SK-N-SH (cell line): ENCODE results near the gene AMPD2. TPM values are rescaled to one million over a fixed set of nuclear protein-coding genes. Genes with fewer than 3 reads are reported as not detected.

ENCODE experiments used
- CTCF ChIA-PET: fragments of 300-600, 350-600 bp; formaldehyde crosslinking; extraction: SDS; loops from one replicate; lab custom pipeline; 2021; lab: Yijun Ruan, JAX
- POLR2A ChIA-PET: fragments of 350-600 bp; sonication (Branson Sonifier 250); formaldehyde crosslinking; extraction: SDS; loops from one replicate; lab custom pipeline; 2020; ENCODE audit warnings: antibody characterized with exemption, inconsistent platforms; lab: Yijun Ruan, JAX
- DNase-seq: peaks from one replicate; pipeline ENCODE4 v3.0.0; 2012
- H2AFZ ChIP-seq: fragments of 200-600 bp; sonication (generic); 2 replicates; pipeline ENCODE4 v1.8.1; 2016; ENCODE audit warnings: antibody characterized with exemption, mild to moderate bottlenecking, low read depth
- H3F3A ChIP-seq: fragments of 200-600 bp; sonication (generic); replicated peaks from 2 replicates; pipeline ENCODE3; 2016; ENCODE audit warnings: antibody characterized with exemption, mild to moderate bottlenecking; ENCODE audit not compliant: insufficient read depth
- H3K27ac ChIP-seq, 2 experiments: fragments of 200-500 bp in 1 of 2; fragments of 200-600 bp in 1 of 2; sonication (Bioruptor generic) in 1 of 2; sonication (generic), shearing (Covaris generic) in 1 of 2; 2 replicates each; pipeline versions ENCODE4 v1.5.1 to v1.6.1; 2014 to 2016; ENCODE audit warnings: low read depth in 2 of 2, inconsistent platforms in 1 of 2, low read length in 1 of 2, mild to moderate bottlenecking in 1 of 2, mixed read lengths in 1 of 2
- H3K27me3 ChIP-seq: fragments of 200-600 bp; sonication (generic), shearing (Covaris generic); 2 replicates; pipeline ENCODE4 v1.6.1; 2016; ENCODE audit warnings: mixed run types; ENCODE audit not compliant: insufficient read depth
- H3K36me3 ChIP-seq, 2 experiments: fragments of 200-500 bp in 1 of 2; fragments of 200-600 bp in 1 of 2; sonication (Bioruptor generic) in 1 of 2; sonication (generic) in 1 of 2; replicated peaks in 1 of 2; 2 replicates each; pipeline versions ENCODE3 to v1.5.1; 2014 to 2016; ENCODE audit warnings: low read length in 1 of 2, mild to moderate bottlenecking in 1 of 2; ENCODE audit not compliant: insufficient read depth in 2 of 2, control insufficient read depth in 1 of 2
- H3K4me1 ChIP-seq, 2 experiments: fragments of 200-500 bp in 1 of 2; fragments of 200-600 bp in 1 of 2; sonication (Bioruptor generic) in 1 of 2; sonication (generic), shearing (Covaris generic) in 1 of 2; 2 replicates each; pipeline versions ENCODE4 v1.5.1 to v1.6.1; 2014 to 2016; ENCODE audit warnings: low read depth in 1 of 2, low read length in 1 of 2, mixed run types in 1 of 2; ENCODE audit not compliant: insufficient read depth in 2 of 2, control insufficient read depth in 1 of 2
- H3K4me2 ChIP-seq: fragments of 200-600 bp; sonication (generic), shearing (Covaris generic); 2 replicates; pipeline ENCODE4 v1.6.1; 2017; ENCODE audit warnings: mixed run types
- H3K4me3 ChIP-seq, 2 experiments: fragments of 200-500 bp in 1 of 2; fragments of 200-600 bp in 1 of 2; sonication (Bioruptor generic) in 1 of 2; sonication (generic), shearing (Covaris generic) in 1 of 2; 2 replicates each; pipeline versions ENCODE4 v1.5.1 to v1.8.1; 2014 to 2016; ENCODE audit warnings: low read depth in 2 of 2, inconsistent platforms in 1 of 2, low read length in 1 of 2, mild to moderate bottlenecking in 1 of 2, mixed read lengths in 1 of 2, moderate library complexity in 1 of 2
- H3K79me2 ChIP-seq: fragments of 200-600 bp; sonication (generic); 2 replicates; pipeline ENCODE4 v1.8.1; 2017; ENCODE audit warnings: mild to moderate bottlenecking; ENCODE audit not compliant: insufficient read depth
- H3K9ac ChIP-seq: fragments of 200-600 bp; sonication (generic); 2 replicates; pipeline ENCODE4 v1.6.1; 2017; ENCODE audit warnings: mixed run types
- H3K9me2 ChIP-seq: fragments of 200-600 bp; sonication (generic); 2 replicates; pipeline ENCODE4 v1.6.1; 2017; ENCODE audit warnings: mixed run types
- H3K9me3 ChIP-seq: fragments of 200-600 bp; sonication (generic); 2 replicates; pipeline ENCODE4 v1.6.1; 2017; ENCODE audit warnings: mixed run types, mild to moderate bottlenecking, moderate library complexity
- H4K20me1 ChIP-seq: fragments of 200-600 bp; sonication (generic); 2 replicates; pipeline ENCODE4 v1.6.1; 2017; ENCODE audit warnings: mild to moderate bottlenecking, mixed run types; ENCODE audit not compliant: insufficient read depth
- CHD2 ChIP-seq: fragments of 150-350 bp; IDR thresholded peaks from 2 replicates; pipeline ENCODE4 v1.6.1; 2018; ENCODE audit warnings: low read length; ENCODE audit not compliant: partially characterized antibody
- CTCF ChIP-seq: fragments of 200-600 bp; sonication (generic); IDR thresholded peaks from 2 replicates; pipeline ENCODE4 v1.6.1; 2017; ENCODE audit warnings: antibody characterized with exemption, mild to moderate bottlenecking, moderate library complexity
- EP300 ChIP-seq, 2 experiments: IDR thresholded peaks; 2 replicates each; pipeline versions ENCODE4 v1.4.0 to v1.6.1; 2012; ENCODE audit warnings: borderline replicate concordance in 1 of 2, low read depth in 1 of 2, low read length in 1 of 2
- FOXJ3 ChIP-seq: sonication (generic); formaldehyde crosslinking; IDR thresholded peaks from 2 replicates; pipeline ENCODE4 v1.5.1; 2020; ENCODE audit warnings: mild to moderate bottlenecking, missing genetic modification reagents
- GABPA ChIP-seq: IDR thresholded peaks from 2 replicates; pipeline ENCODE4 v1.4.0; 2012; ENCODE audit warnings: low read depth, mild to moderate bottlenecking
- JUND ChIP-seq: IDR thresholded peaks from 2 replicates; pipeline ENCODE4 v1.4.0; 2012
- NRF1 ChIP-seq: IDR thresholded peaks from 2 replicates; pipeline ENCODE4 v1.6.1; 2012; ENCODE audit warnings: low read depth, mild to moderate bottlenecking, low read length
- PBX3 ChIP-seq: IDR thresholded peaks from 2 replicates; pipeline ENCODE4; 2012
- RAD21 ChIP-seq: IDR thresholded peaks from 2 replicates; pipeline ENCODE4 v1.6.1; 2012; ENCODE audit warnings: mild to moderate bottlenecking, low read length
- RCOR1 ChIP-seq: fragments of 150-350 bp; IDR thresholded peaks from 2 replicates; pipeline ENCODE4 v1.6.1; 2017; ENCODE audit warnings: antibody characterized with exemption, low read length
- RXRA ChIP-seq: IDR thresholded peaks from 2 replicates; pipeline ENCODE4 v1.4.0; 2012; ENCODE audit warnings: low read depth, mild to moderate bottlenecking, borderline replicate concordance
- SIN3A ChIP-seq: IDR thresholded peaks from 2 replicates; pipeline ENCODE4 v1.6.1; 2012; ENCODE audit warnings: low read depth, mild to moderate bottlenecking, low read length, moderate library complexity, borderline replicate concordance
- SMC3 ChIP-seq: IDR thresholded peaks from 2 replicates; pipeline ENCODE4 v1.6.1; 2012; ENCODE audit warnings: low read depth, low read length, improper control_type of control experiment
- TAF1 ChIP-seq: IDR thresholded peaks from 2 replicates; pipeline ENCODE4 v1.6.1; 2012; ENCODE audit warnings: low read depth, mild to moderate bottlenecking, low read length, moderate library complexity, borderline replicate concordance
- TCF12 ChIP-seq: IDR thresholded peaks from 2 replicates; pipeline ENCODE4 v1.4.0; 2012
- TEAD4 ChIP-seq: IDR thresholded peaks from 2 replicates; pipeline ENCODE4 v1.4.0; 2012; ENCODE audit warnings: mild to moderate bottlenecking, borderline replicate concordance; ENCODE audit not compliant: insufficient read depth
- USF1 ChIP-seq: IDR thresholded peaks from 2 replicates; pipeline ENCODE4 v1.4.0; 2012; ENCODE audit warnings: low read depth, borderline replicate concordance
- YY1 ChIP-seq: IDR thresholded peaks from 2 replicates; pipeline ENCODE4 v1.4.0; 2012; ENCODE audit warnings: low read depth, mild to moderate bottlenecking
- WGBS: methylation state at CpG from one replicate; pipeline ENCODE4 v1.1.6; 2017; ENCODE audit warnings: low lambda C conversion rate; 5-methylcytosine and 5-hydroxymethylcytosine counted together
- polyA plus RNA-seq, 3 experiments: library from polyadenylated mRNA; depleted of rRNA; stranded (reverse); fragments of >200 nt; gene quantifications; 2 replicates each; pipeline ENCODE4 v1.2.3, GENCODE V29; 2012
- TF ChIP-seq, protein P1 (sequence below): IDR thresholded peaks from 2 replicates; pipeline ENCODE4 v1.4.0; 2012; ENCODE audit warnings: low read depth

Gene AMPD2
- polyA plus RNA-seq, 1 of the 3 experiments (the other 2 are of a cell fraction) = 59.1 TPM

- Histone ChIP-seq H3K79me2 (peaks cover 43% of the 10 kb centered on the region), H3K4me2 (no peak overlapping the region), H3K9me3 (no peaks in the 10 kb centered on the region), H3F3A (no peaks in the 10 kb centered on the region), H3K4me1 (peaks cover 4 to 46% of the 10 kb centered on the region in 2 experiments; a peak in 1 of 4 replicates), H3K27me3 (no peaks in the 10 kb centered on the region), H3K27ac (no peak overlapping the region; a peak in 1 of 4 replicates), H3K4me3 (no peak overlapping the region), H3K9me2 (no peaks in the 10 kb centered on the region), H2AFZ (no peak overlapping the region), H3K9ac (no peak overlapping the region), H4K20me1 (peaks cover 55% of the 10 kb centered on the region), H3K36me3 (peaks cover 2 to 42% of the 10 kb centered on the region in 2 experiments)
- CTCF ChIA-PET = interaction anchor here (1.2 to 11.9 kb wide), 4 partner anchors 14 to 80 kb away, joined by 3 to 114 read pairs (median 10); partner anchors contain the start of gene GSTM4
- TF ChIP-seq GABPA = no peak
- WGBS = 92% methylated on average over 21 of the region's 32 CpGs
- DNase-seq = peak; percentile 17
- POLR2A ChIA-PET = no interaction called here
These were observed 6.2 kb downstream of the AMPD2 start for GRCh38 chr1:109625601-109626560.

DNA sequence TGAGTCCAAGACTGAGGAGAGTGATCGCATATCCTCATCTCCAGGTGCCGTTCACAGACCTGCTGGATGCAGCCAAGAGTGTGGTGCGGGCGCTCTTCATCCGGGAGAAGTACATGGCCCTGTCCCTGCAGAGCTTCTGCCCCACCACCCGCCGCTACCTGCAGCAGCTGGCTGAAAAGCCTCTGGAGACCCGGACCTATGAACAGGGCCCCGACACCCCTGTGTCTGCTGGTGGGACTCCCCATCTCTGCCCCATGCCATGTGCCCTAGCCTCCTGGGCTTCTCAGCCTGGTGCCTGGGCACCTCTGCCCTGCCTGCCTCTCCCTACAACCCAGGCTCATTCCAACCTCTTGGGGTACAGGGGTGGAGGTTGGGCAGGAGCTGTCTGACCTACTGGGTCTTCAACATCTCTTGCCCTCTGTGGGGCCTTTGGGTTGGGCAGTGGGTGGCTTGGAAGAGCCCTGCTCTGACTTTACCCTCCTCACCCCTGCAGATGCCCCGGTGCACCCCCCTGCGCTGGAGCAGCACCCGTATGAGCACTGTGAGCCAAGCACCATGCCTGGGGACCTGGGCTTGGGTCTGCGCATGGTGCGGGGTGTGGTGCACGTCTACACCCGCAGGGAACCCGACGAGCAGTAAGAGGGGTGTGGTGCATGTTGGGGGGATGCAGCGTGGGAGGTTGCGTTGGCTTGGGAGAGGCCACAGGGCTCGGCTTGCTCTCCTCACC is 7.2 kb downstream of the AMPD2 start:
- 98% methylated on average over 8 of the region's 21 CpGs for WGBS
- no peaks in the 10 kb centered on the region for H3K9me2 ChIP-seq
- POLR2A ChIA-PET = no interaction called here
- H3K9me3 ChIP-seq = no peaks in the 10 kb centered on the region
- H3K27ac ChIP-seq = no peak overlapping the region
- CTCF ChIA-PET = interaction anchor here (1.0 to 11.9 kb wide), 5 partner anchors 13 to 94 kb away, joined by 3 to 114 read pairs (median 5); partner anchors contain the start of gene GSTM4
- no peak overlapping the region for H3K4me3 ChIP-seq
- DNase-seq = no peak
- H3K36me3 ChIP-seq = peaks cover 12 to 51% of the 10 kb centered on the region in 2 experiments
- H3K4me2 ChIP-seq = no peak overlapping the region
- no peaks in the 10 kb centered on the region for H3K27me3 ChIP-seq
- peaks cover 33% of the 10 kb centered on the region for H3K79me2 ChIP-seq
- no peak for TF ChIP-seq FOXJ3 (CRISPR knock-in tag)
- TF ChIP-seq, protein P1, sequence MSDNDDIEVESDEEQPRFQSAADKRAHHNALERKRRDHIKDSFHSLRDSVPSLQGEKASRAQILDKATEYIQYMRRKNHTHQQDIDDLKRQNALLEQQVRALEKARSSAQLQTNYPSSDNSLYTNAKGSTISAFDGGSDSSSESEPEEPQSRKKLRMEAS = no peak
- TF ChIP-seq EP300 (IDR thresholded peaks at IDR 0.05; ENCODE audit: borderline replicate concordance in 1 of 2, low read depth in 1 of 2, low read length in 1 of 2) = no peak
- TF ChIP-seq SIN3A = no peak
- no peak for TF ChIP-seq TEAD4
- TF ChIP-seq CHD2 = no peak
- TF ChIP-seq USF1 = no peak
- TF ChIP-seq RAD21 = no peak
- TF ChIP-seq RXRA = no peak
- no peak for TF ChIP-seq YY1
- TF ChIP-seq TAF1 = no peak
- TF ChIP-seq JUND = no peak
- no peak for TF ChIP-seq RCOR1
- no peak for TF ChIP-seq NRF1
- no peak for TF ChIP-seq CTCF
- no peak for TF ChIP-seq PBX3
- TF ChIP-seq SMC3 = no peak
- no peak for TF ChIP-seq TCF12
- TF ChIP-seq, all 33 proteins: peak for 0
- no peaks in the 10 kb centered on the region for H3F3A ChIP-seq
- no peak overlapping the region for H3K9ac ChIP-seq
- H3K4me1 ChIP-seq = peaks cover 0 to 50% of the 10 kb centered on the region in 2 experiments; a peak in 1 of 4 replicates
- no peak overlapping the region for H2AFZ ChIP-seq
- peaks cover 47% of the 10 kb centered on the region for H4K20me1 ChIP-seq
